PFSK-1 (cell line): ENCODE results near the gene IGF2BP2.

ENCODE experiments used
- POLR2AphosphoS5 ChIP-seq: IDR thresholded peaks from 2 replicates; pipeline ENCODE4 v1.6.1; 2012; ENCODE audit warnings: low read depth, mild to moderate bottlenecking, control low read depth, low read length, moderate library complexity
- TAF1 ChIP-seq: IDR thresholded peaks from 2 replicates; pipeline ENCODE4 v1.6.1; 2012; ENCODE audit warnings: low read length, control low read depth, borderline replicate concordance; ENCODE audit not compliant: insufficient read depth
- TF ChIP-seq, protein P1 (sequence below), 2 experiments: IDR thresholded peaks; 2 replicates each; pipeline versions ENCODE4 v1.6.1 to v1.8.0; 2011 to 2012; ENCODE audit warnings: low read depth in 2 of 2, low read length in 2 of 2, control low read depth in 1 of 2, inconsistent platforms in 1 of 2, mild to moderate bottlenecking in 1 of 2, moderate library complexity in 1 of 2; ENCODE audit not compliant: insufficient read depth in 1 of 2

DNA sequence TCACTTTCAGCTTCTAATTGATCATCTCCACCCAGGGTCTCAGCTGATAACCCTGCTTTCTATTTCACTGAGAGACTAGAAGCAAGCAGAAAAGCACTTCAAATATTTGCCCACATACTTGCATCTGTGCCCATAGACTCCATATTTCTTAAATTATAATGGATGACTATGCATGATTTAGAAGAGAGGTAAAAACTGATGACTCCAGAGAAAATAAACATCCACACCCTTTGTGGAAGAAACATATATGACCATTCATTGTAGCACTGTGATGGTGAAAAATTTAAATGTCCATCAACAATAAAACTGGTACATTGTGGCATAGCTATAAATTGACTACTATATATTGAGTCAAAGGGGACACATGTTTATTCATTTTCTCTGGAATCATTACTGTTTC is 7.1 kb upstream of the IGF2BP2 start:
- TF ChIP-seq POLR2AphosphoS5, result no peak
- TF ChIP-seq TAF1, result no peak
- TF ChIP-seq, protein P1, sequence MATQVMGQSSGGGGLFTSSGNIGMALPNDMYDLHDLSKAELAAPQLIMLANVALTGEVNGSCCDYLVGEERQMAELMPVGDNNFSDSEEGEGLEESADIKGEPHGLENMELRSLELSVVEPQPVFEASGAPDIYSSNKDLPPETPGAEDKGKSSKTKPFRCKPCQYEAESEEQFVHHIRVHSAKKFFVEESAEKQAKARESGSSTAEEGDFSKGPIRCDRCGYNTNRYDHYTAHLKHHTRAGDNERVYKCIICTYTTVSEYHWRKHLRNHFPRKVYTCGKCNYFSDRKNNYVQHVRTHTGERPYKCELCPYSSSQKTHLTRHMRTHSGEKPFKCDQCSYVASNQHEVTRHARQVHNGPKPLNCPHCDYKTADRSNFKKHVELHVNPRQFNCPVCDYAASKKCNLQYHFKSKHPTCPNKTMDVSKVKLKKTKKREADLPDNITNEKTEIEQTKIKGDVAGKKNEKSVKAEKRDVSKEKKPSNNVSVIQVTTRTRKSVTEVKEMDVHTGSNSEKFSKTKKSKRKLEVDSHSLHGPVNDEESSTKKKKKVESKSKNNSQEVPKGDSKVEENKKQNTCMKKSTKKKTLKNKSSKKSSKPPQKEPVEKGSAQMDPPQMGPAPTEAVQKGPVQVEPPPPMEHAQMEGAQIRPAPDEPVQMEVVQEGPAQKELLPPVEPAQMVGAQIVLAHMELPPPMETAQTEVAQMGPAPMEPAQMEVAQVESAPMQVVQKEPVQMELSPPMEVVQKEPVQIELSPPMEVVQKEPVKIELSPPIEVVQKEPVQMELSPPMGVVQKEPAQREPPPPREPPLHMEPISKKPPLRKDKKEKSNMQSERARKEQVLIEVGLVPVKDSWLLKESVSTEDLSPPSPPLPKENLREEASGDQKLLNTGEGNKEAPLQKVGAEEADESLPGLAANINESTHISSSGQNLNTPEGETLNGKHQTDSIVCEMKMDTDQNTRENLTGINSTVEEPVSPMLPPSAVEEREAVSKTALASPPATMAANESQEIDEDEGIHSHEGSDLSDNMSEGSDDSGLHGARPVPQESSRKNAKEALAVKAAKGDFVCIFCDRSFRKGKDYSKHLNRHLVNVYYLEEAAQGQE (IDR thresholded peaks at IDR 0.05; ENCODE audit: insufficient read depth in 1 of 2, low read depth in 2 of 2, low read length in 2 of 2), result no peak
